Measurements from ENCODE around the gene CPSF6.

CPSF6 gene

GRCh38 chr12:69318225-69318624, 78.9 kb downstream of the CPSF6 start:
- FAIRE-seq (no peak), DNase-seq (ENCODE audit: low spot score) (no peak)

GRCh38 chr12:69321351-69321750, 82.0 kb downstream of the CPSF6 start:
- no peak for FAIRE-seq
- DNase-seq (ENCODE audit: low spot score), result no peak

Data from urothelium cell line (cell line).